Thyroid gland (tissue), 4 donors: ENCODE data around the gene USP49.

ENCODE experiments used
- POLR2A ChIP-seq, 2 donors: fragments of 450-650 bp; IDR thresholded peaks; one replicate each; pipeline ENCODE4 v1.6.1; 2017; ENCODE audit warnings: antibody characterized with exemption in 2 of 2, mild to moderate bottlenecking in 2 of 2, moderate library complexity in 1 of 2
- TF ChIP-seq, protein P1 (sequence below), 6 experiments: fragments of 200-600 bp in 3 of 6; fragments of 450-650 bp in 3 of 6; sonication (generic) in 3 of 6; IDR thresholded peaks; one replicate each; pipeline ENCODE4 v1.5.1; 2016 to 2019; ENCODE audit warnings: antibody characterized with exemption in 6 of 6, mild to moderate bottlenecking in 2 of 6, inconsistent platforms in 1 of 6, moderate library complexity in 1 of 6

DNA sequence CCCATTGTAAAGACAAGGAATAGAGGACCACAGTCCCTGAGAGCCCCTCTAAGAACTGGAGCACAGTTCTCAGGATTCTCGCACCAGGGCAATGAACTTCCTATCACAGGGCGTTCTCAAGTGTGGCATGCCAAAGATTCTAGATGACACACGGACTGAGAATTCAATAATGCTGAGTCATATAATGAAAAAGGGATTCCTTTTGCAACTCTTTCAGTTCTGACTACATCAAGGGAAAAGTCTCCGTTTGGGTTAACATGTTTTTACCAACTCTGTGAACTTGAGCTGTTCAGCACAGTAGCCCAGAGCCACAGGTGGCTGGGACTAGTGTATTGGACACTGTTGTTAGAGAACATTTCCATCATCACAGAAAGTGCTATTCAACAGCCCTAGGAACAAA lies 22.4 kb upstream of the USP49 start:
- TF ChIP-seq, protein P1, sequence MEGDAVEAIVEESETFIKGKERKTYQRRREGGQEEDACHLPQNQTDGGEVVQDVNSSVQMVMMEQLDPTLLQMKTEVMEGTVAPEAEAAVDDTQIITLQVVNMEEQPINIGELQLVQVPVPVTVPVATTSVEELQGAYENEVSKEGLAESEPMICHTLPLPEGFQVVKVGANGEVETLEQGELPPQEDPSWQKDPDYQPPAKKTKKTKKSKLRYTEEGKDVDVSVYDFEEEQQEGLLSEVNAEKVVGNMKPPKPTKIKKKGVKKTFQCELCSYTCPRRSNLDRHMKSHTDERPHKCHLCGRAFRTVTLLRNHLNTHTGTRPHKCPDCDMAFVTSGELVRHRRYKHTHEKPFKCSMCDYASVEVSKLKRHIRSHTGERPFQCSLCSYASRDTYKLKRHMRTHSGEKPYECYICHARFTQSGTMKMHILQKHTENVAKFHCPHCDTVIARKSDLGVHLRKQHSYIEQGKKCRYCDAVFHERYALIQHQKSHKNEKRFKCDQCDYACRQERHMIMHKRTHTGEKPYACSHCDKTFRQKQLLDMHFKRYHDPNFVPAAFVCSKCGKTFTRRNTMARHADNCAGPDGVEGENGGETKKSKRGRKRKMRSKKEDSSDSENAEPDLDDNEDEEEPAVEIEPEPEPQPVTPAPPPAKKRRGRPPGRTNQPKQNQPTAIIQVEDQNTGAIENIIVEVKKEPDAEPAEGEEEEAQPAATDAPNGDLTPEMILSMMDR (IDR thresholded peaks at IDR 0.05) = no peak
- TF ChIP-seq POLR2A (IDR thresholded peaks at IDR 0.05) = no peak
